IPS-15b (cell line): Measurements from ENCODE around the gene C1orf35.

Experiments used
- H3K27me3 ChIP-seq: one replicate; pipeline ENCODE4 v1.6.1; 2013; ENCODE audit warnings: low read length; ENCODE audit not compliant: control insufficient read depth, insufficient read depth
- H3K36me3 ChIP-seq: one replicate; pipeline ENCODE4 v1.6.1; 2013; ENCODE audit warnings: low read length; ENCODE audit not compliant: control insufficient read depth, insufficient read depth
- H3K4me1 ChIP-seq: one replicate; pipeline ENCODE4 v1.6.1; 2013; ENCODE audit warnings: mild to moderate bottlenecking, low read length; ENCODE audit not compliant: control insufficient read depth, insufficient read depth
- H3K4me3 ChIP-seq: one replicate; pipeline ENCODE4 v1.5.1; 2013; ENCODE audit warnings: low read depth, low read length
- H3K9ac ChIP-seq: one replicate; pipeline ENCODE4 v1.6.1; 2013; ENCODE audit warnings: low read depth, mild to moderate bottlenecking, low read length
- H3K9me3 ChIP-seq: one replicate; pipeline ENCODE4 v1.6.1; 2013; ENCODE audit warnings: mild to moderate bottlenecking, low read length; ENCODE audit not compliant: control insufficient read depth, insufficient read depth

The C1orf35 gene

GRCh38 chr1:228070173-228070572 is 33.0 kb downstream of the C1orf35 start:
- Histone ChIP-seq H3K27me3 (peaks cover 84% of the 10 kb centered on the region), H3K9ac (no peak overlapping the region), H3K4me1 (no peaks in the 10 kb centered on the region), H3K4me3 (no peak overlapping the region), H3K36me3 (no peaks in the 10 kb centered on the region), H3K9me3 (no peaks in the 10 kb centered on the region)

- Histone ChIP-seq H3K4me3 (no peak overlapping the region), H3K9me3 (no peaks in the 10 kb centered on the region), H3K4me1 (no peaks in the 10 kb centered on the region), H3K36me3 (no peaks in the 10 kb centered on the region), H3K9ac (no peak overlapping the region), H3K27me3 (peaks cover 82% of the 10 kb centered on the region)
Measured at GRCh38 chr1:228068359-228068758, 34.8 kb downstream of the C1orf35 start.

GRCh38 chr1:228066891-228067654 is 36.1 kb downstream of the C1orf35 start:
- Histone ChIP-seq H3K27me3 (peaks cover 77% of the 10 kb centered on the region), H3K4me3 (no peak overlapping the region), H3K4me1 (no peaks in the 10 kb centered on the region), H3K9ac (no peak overlapping the region), H3K36me3 (no peaks in the 10 kb centered on the region), H3K9me3 (no peaks in the 10 kb centered on the region)

- Histone ChIP-seq H3K9ac (no peak overlapping the region), H3K4me1 (no peaks in the 10 kb centered on the region), H3K4me3 (no peak overlapping the region), H3K27me3 (peaks cover 74% of the 10 kb centered on the region), H3K9me3 (no peaks in the 10 kb centered on the region), H3K36me3 (no peaks in the 10 kb centered on the region)
Measured at GRCh38 chr1:228066416-228066815, 36.7 kb downstream of the C1orf35 start.

GRCh38 chr1:228065543-228066347 is 37.4 kb downstream of the C1orf35 start:
- Histone ChIP-seq H3K36me3 (no peaks in the 10 kb centered on the region), H3K9me3 (no peaks in the 10 kb centered on the region), H3K4me3 (no peak overlapping the region), H3K9ac (no peak overlapping the region), H3K4me1 (no peaks in the 10 kb centered on the region), H3K27me3 (peaks cover 72% of the 10 kb centered on the region)

GRCh38 chr1:228064741-228065542 is 38.2 kb downstream of the C1orf35 start:
- Histone ChIP-seq H3K4me3 (no peak overlapping the region), H3K36me3 (no peaks in the 10 kb centered on the region), H3K9ac (no peak overlapping the region), H3K4me1 (no peaks in the 10 kb centered on the region), H3K9me3 (no peaks in the 10 kb centered on the region), H3K27me3 (peaks cover 64% of the 10 kb centered on the region)

GRCh38 chr1:228064296-228064695 is 38.8 kb downstream of the C1orf35 start:
- peaks cover 59% of the 10 kb centered on the region for H3K27me3 ChIP-seq
- no peaks in the 10 kb centered on the region for H3K9me3 ChIP-seq
- H3K9ac ChIP-seq: no peak overlapping the region
- no peak overlapping the region for H3K4me3 ChIP-seq
- H3K36me3 ChIP-seq: no peaks in the 10 kb centered on the region
- H3K4me1 ChIP-seq: no peaks in the 10 kb centered on the region

GRCh38 chr1:228063251-228064191 is 39.6 kb downstream of the C1orf35 start:
- H3K27me3 ChIP-seq: peaks cover 59% of the 10 kb centered on the region
- H3K4me3 ChIP-seq: no peak overlapping the region
- no peaks in the 10 kb centered on the region for H3K9me3 ChIP-seq
- H3K9ac ChIP-seq: no peak overlapping the region
- no peaks in the 10 kb centered on the region for H3K4me1 ChIP-seq
- H3K36me3 ChIP-seq: no peaks in the 10 kb centered on the region

- Histone ChIP-seq H3K4me1 (no peaks in the 10 kb centered on the region), H3K36me3 (no peaks in the 10 kb centered on the region), H3K9me3 (no peaks in the 10 kb centered on the region), H3K27me3 (peaks cover 59% of the 10 kb centered on the region), H3K9ac (no peak overlapping the region), H3K4me3 (no peak overlapping the region)
Measured at GRCh38 chr1:228062812-228063211, 40.3 kb downstream of the C1orf35 start.

- no peaks in the 10 kb centered on the region for H3K4me1 ChIP-seq
- no peak overlapping the region for H3K9ac ChIP-seq
- no peaks in the 10 kb centered on the region for H3K36me3 ChIP-seq
- H3K9me3 ChIP-seq: no peaks in the 10 kb centered on the region
- H3K4me3 ChIP-seq: no peak overlapping the region
- H3K27me3 ChIP-seq: peaks cover 59% of the 10 kb centered on the region
Measured at GRCh38 chr1:228062085-228062791, 40.9 kb downstream of the C1orf35 start.
